CD4-positive, CD25-positive, alpha-beta regulatory T cell (primary cell): Measurements from ENCODE around the gene PMEPA1. TPM values are rescaled to one million over a fixed set of nuclear protein-coding genes. Genes with fewer than 3 reads are reported as not detected.

Experiments
- ATAC-seq, 2 donors: fragments of 150-1000 bp; cut with Tn5 transposase; one replicate each; pipeline ENCODE4 v1.10.0; 2021; ENCODE audit warnings: low read depth in 2 of 2, moderate number of reproducible peaks in 2 of 2, moderate library complexity in 1 of 2
- DNase-seq, 3 donors: peaks; one replicate each; pipeline versions ENCODE4 v3.0.0 to v3.0.0-alpha.2; 2012 to 2022; ENCODE audit warnings: mixed read lengths in 1 of 3
- H3K27ac ChIP-seq: one replicate; pipeline ENCODE4 v1.7.0; 2013; ENCODE audit warnings: mild to moderate bottlenecking, low read length; ENCODE audit not compliant: insufficient read depth, poor library complexity, severe bottlenecking
- H3K27me3 ChIP-seq: one replicate; pipeline ENCODE4 v1.7.0; 2013; ENCODE audit warnings: low read length; ENCODE audit not compliant: control insufficient read depth, insufficient read depth
- H3K36me3 ChIP-seq: one replicate; pipeline ENCODE4 v1.7.0; 2013; ENCODE audit warnings: mild to moderate bottlenecking, low read length, moderate library complexity; ENCODE audit not compliant: control insufficient read depth, insufficient read depth
- H3K4me1 ChIP-seq: 2 replicates; pipeline ENCODE4 v1.7.0; 2013; ENCODE audit warnings: mild to moderate bottlenecking, low read length; ENCODE audit not compliant: insufficient read depth, control insufficient read depth, poor library complexity, severe bottlenecking
- H3K4me3 ChIP-seq: one replicate; pipeline ENCODE4 v1.7.0; 2013; ENCODE audit warnings: low read depth, mild to moderate bottlenecking, low read length, moderate library complexity
- H3K9me3 ChIP-seq, 2 experiments: 1 replicate in 1 of 2; 2 replicates in 1 of 2; pipeline ENCODE4 v1.7.0; 2013; ENCODE audit warnings: low read length in 2 of 2, mild to moderate bottlenecking in 1 of 2, moderate library complexity in 1 of 2; ENCODE audit not compliant: control insufficient read depth in 2 of 2
- H3K27ac Mint-ChIP-seq, 3 donors: one replicate each; pipeline ENCODE4 v1.8.0; 2020 to 2022; ENCODE audit warnings: mild to moderate bottlenecking in 3 of 3, mixed read lengths in 3 of 3, moderate library complexity in 2 of 3
- H3K27me3 Mint-ChIP-seq: one replicate; pipeline ENCODE4 v1.8.0; 2022; ENCODE audit warnings: mild to moderate bottlenecking, mixed read lengths
- H3K36me3 Mint-ChIP-seq: one replicate; pipeline ENCODE4 v1.8.0; 2020; ENCODE audit warnings: mixed read lengths
- H3K4me1 Mint-ChIP-seq, 4 donors: one replicate each; pipeline ENCODE4 v1.8.0; 2020 to 2022; ENCODE audit warnings: mixed read lengths in 4 of 4, mild to moderate bottlenecking in 1 of 4
- H3K4me3 Mint-ChIP-seq, 4 donors: one replicate each; pipeline ENCODE4 v1.8.0; 2020 to 2022; ENCODE audit warnings: mild to moderate bottlenecking in 4 of 4, mixed read lengths in 4 of 4, moderate library complexity in 3 of 4
- H3K9me3 Mint-ChIP-seq, 7 donors: one replicate each; pipeline ENCODE4 v1.8.0; 2020 to 2022; ENCODE audit warnings: mixed read lengths in 7 of 7, mild to moderate bottlenecking in 3 of 7, moderate library complexity in 2 of 7
- polyA plus RNA-seq, 4 donors: library from polyadenylated mRNA; unstranded; fragments of 300-500 nt; fragmentation: Illumina TruSeq; gene quantifications; one replicate each; pipeline ENCODE4 v1.2.3, GENCODE V29; 2021
- total RNA-seq: library from RNA; stranded (reverse); gene quantifications from one replicate; pipeline ENCODE4 v1.2.3, GENCODE V29; 2022

PMEPA1 gene
- total and polyA plus RNA-seq, 5 donors from 2014 or later = 0.36 to 4.0 (median 0.86) TPM

GRCh38 chr20:57653910-57654309 is 55.9 kb downstream of the PMEPA1 start:
- Histone ChIP-seq H3K27me3 (no peaks in the 10 kb centered on the region), H3K4me3 (no peak overlapping the region), H3K4me1 (peaks cover 12% of the 10 kb centered on the region), H3K36me3 (no peaks in the 10 kb centered on the region), H3K27ac (no peak overlapping the region), H3K9me3 (no peaks in the 10 kb centered on the region)
- H3K27me3 Mint-ChIP-seq = no peaks in the 10 kb centered on the region
- ATAC-seq (no peak), DNase-seq (no peak)
- H3K9me3 Mint-ChIP-seq = no peaks in the 10 kb centered on the region
- peaks cover 6% of the 10 kb centered on the region for H3K36me3 Mint-ChIP-seq
- no peak overlapping the region for H3K4me3 Mint-ChIP-seq
- no peak overlapping the region for H3K27ac Mint-ChIP-seq
- peaks cover 0 to 26% (median 8%) of the 10 kb centered on the region in 4 donors for H3K4me1 Mint-ChIP-seq

GRCh38 chr20:57653546-57653900 is 56.3 kb downstream of the PMEPA1 start:
- Histone ChIP-seq H3K9me3 (no peaks in the 10 kb centered on the region), H3K27ac (no peak overlapping the region), H3K4me1 (peaks cover 11% of the 10 kb centered on the region), H3K36me3 (no peaks in the 10 kb centered on the region), H3K4me3 (no peak overlapping the region), H3K27me3 (no peaks in the 10 kb centered on the region)
- no peak overlapping the region for H3K27ac Mint-ChIP-seq
- H3K9me3 Mint-ChIP-seq = no peaks in the 10 kb centered on the region
- peaks cover 1% of the 10 kb centered on the region for H3K27me3 Mint-ChIP-seq
- H3K4me3 Mint-ChIP-seq = no peak overlapping the region
- ATAC-seq (no peak), DNase-seq (no peak)
- peaks cover 6% of the 10 kb centered on the region for H3K36me3 Mint-ChIP-seq
- H3K4me1 Mint-ChIP-seq = peaks cover 0 to 23% (median 8%) of the 10 kb centered on the region in 4 donors

GRCh38 chr20:57652606-57653545 is 56.9 kb downstream of the PMEPA1 start:
- Mint-ChIP-seq H3K4me3 (no peak overlapping the region), H3K36me3 (peaks cover 4% of the 10 kb centered on the region), H3K27ac (no peak overlapping the region), H3K9me3 (no peaks in the 10 kb centered on the region), H3K27me3 (peaks cover 8% of the 10 kb centered on the region), H3K4me1 (peaks cover 0 to 17% (median 2%) of the 10 kb centered on the region in 4 donors)
- ATAC-seq (no peak), DNase-seq (no peak)
- Histone ChIP-seq H3K27me3 (no peaks in the 10 kb centered on the region), H3K4me3 (no peak overlapping the region), H3K27ac (no peak overlapping the region), H3K4me1 (peaks cover 5% of the 10 kb centered on the region), H3K36me3 (no peaks in the 10 kb centered on the region), H3K9me3 (no peaks in the 10 kb centered on the region)

GRCh38 chr20:57651881-57652605 is 57.8 kb downstream of the PMEPA1 start:
- no peaks in the 10 kb centered on the region for H3K36me3 ChIP-seq
- no peak for DNase-seq

GRCh38 chr20:57650756-57651483 is 58.9 kb downstream of the PMEPA1 start:
- no peaks in the 10 kb centered on the region for H3K27me3 ChIP-seq
- Mint-ChIP-seq H3K4me1 (peaks cover 0 to 9% (median 0%) of the 10 kb centered on the region in 4 donors), H3K4me3 (no peak overlapping the region), H3K36me3 (peaks cover 3% of the 10 kb centered on the region), H3K27ac (no peak overlapping the region), H3K9me3 (peaks cover 0 to 3% (median 0%) of the 10 kb centered on the region in 7 donors), H3K27me3 (peaks cover 8% of the 10 kb centered on the region)
- ATAC-seq (no peak), DNase-seq (no peak)
- H3K4me1 ChIP-seq = no peaks in the 10 kb centered on the region
- no peak overlapping the region for H3K27ac ChIP-seq
- H3K9me3 ChIP-seq = no peaks in the 10 kb centered on the region
- H3K4me3 ChIP-seq = no peak overlapping the region
- H3K36me3 ChIP-seq = no peaks in the 10 kb centered on the region

More at GRCh38 chr20:57651881-57652605, 57.8 kb downstream of the PMEPA1 start:
- Histone ChIP-seq H3K4me1 (no peaks in the 10 kb centered on the region), H3K9me3 (no peaks in the 10 kb centered on the region), H3K4me3 (no peak overlapping the region), H3K27me3 (no peaks in the 10 kb centered on the region), H3K27ac (no peak overlapping the region)
- Mint-ChIP-seq H3K36me3 (peaks cover 3% of the 10 kb centered on the region), H3K27ac (no peak overlapping the region), H3K27me3 (peaks cover 8% of the 10 kb centered on the region), H3K9me3 (no peaks in the 10 kb centered on the region), H3K4me1 (peaks cover 0 to 13% (median 0%) of the 10 kb centered on the region in 4 donors), H3K4me3 (no peak overlapping the region)
- ATAC-seq = no peak

- H3K4me1 ChIP-seq = no peaks in the 10 kb centered on the region
- no peak overlapping the region for H3K4me3 ChIP-seq
- no peaks in the 10 kb centered on the region for H3K36me3 ChIP-seq
- no peak overlapping the region for H3K4me3 Mint-ChIP-seq
- DNase-seq (no peak), ATAC-seq (no peak)
- no peak overlapping the region for H3K27ac Mint-ChIP-seq
- peaks cover 0 to 9% (median 0%) of the 10 kb centered on the region in 4 donors for H3K4me1 Mint-ChIP-seq
- no peaks in the 10 kb centered on the region for H3K9me3 ChIP-seq
- peaks cover 8% of the 10 kb centered on the region for H3K27me3 Mint-ChIP-seq
- H3K36me3 Mint-ChIP-seq = peaks cover 3% of the 10 kb centered on the region
- H3K9me3 Mint-ChIP-seq = peaks cover 0 to 6% (median 0%) of the 10 kb centered on the region in 7 donors
- H3K27ac ChIP-seq = no peak overlapping the region
- H3K27me3 ChIP-seq = no peaks in the 10 kb centered on the region
These were observed 59.5 kb downstream of the PMEPA1 start for GRCh38 chr20:57650266-57650665.

GRCh38 chr20:57649617-57650015 is 60.2 kb downstream of the PMEPA1 start:
- no peak overlapping the region for H3K4me3 ChIP-seq
- no peaks in the 10 kb centered on the region for H3K27me3 ChIP-seq
- no peak overlapping the region for H3K27ac ChIP-seq
- no peak for DNase-seq
- no peaks in the 10 kb centered on the region for H3K9me3 ChIP-seq
- Mint-ChIP-seq H3K4me1 (peaks cover 0 to 5% (median 0%) of the 10 kb centered on the region in 4 donors), H3K27ac (no peak overlapping the region), H3K4me3 (no peak overlapping the region), H3K36me3 (peaks cover 3% of the 10 kb centered on the region), H3K27me3 (peaks cover 13% of the 10 kb centered on the region), H3K9me3 (peaks cover 0 to 8% (median under 1%) of the 10 kb centered on the region in 7 donors)
- no peaks in the 10 kb centered on the region for H3K36me3 ChIP-seq
- ATAC-seq = no peak
- no peaks in the 10 kb centered on the region for H3K4me1 ChIP-seq
